H1 (cell line): Measurements from ENCODE around the gene CNOT6. TPM values are rescaled to one million over a fixed set of nuclear protein-coding genes. Genes with fewer than 3 reads are reported as not detected.

ENCODE experiments used
- CTCF ChIA-PET: fragments of 300-600 bp; sonication (Branson Sonifier 250); formaldehyde crosslinking; loops from one replicate; lab custom pipeline; 2021; ENCODE audit not compliant: partially characterized antibody; lab: Charles Lee
- POLR2A ChIA-PET: fragments of 300-600 bp; sonication (Branson Sonifier 250); formaldehyde crosslinking; loops from one replicate; lab custom pipeline; 2021; ENCODE audit warnings: inconsistent platforms; ENCODE audit not compliant: partially characterized antibody; lab: Charles Lee
- DNase-seq, 2 experiments: peaks; one replicate each; pipeline versions ENCODE4 v3.0.0 to v3.0.0-alpha.2; 2010 to 2022; ENCODE audit warnings: low spot score in 2 of 2, low read depth in 1 of 2, mixed read lengths in 1 of 2
- FAIRE-seq: peaks from 2 replicates; lab custom pipeline; 2011; peaks lifted over from hg19 to GRCh38; lab: Jason Lieb, UNC
- H2AFZ ChIP-seq: 2 replicates; pipeline ENCODE4 v1.8.1; 2012; ENCODE audit warnings: low read length, inconsistent platforms
- H2AK5ac ChIP-seq: 2 replicates; pipeline ENCODE4 v1.6.1; 2013; ENCODE audit warnings: low read depth, low read length
- H2BK120ac ChIP-seq: replicated peaks from 2 replicates; pipeline ENCODE3; 2013; ENCODE audit warnings: low read depth, low read length, inconsistent platforms
- H2BK12ac ChIP-seq: 2 replicates; pipeline ENCODE4 v1.6.1; 2013; ENCODE audit warnings: low read depth, low read length
- H2BK15ac ChIP-seq: 2 replicates; pipeline ENCODE4 v1.6.1; 2013; ENCODE audit warnings: low read length
- H2BK20ac ChIP-seq: 2 replicates; pipeline ENCODE4 v1.6.1; 2013; ENCODE audit warnings: low read length
- H2BK5ac ChIP-seq: 2 replicates; pipeline ENCODE4 v1.6.1; 2013; ENCODE audit warnings: low read depth, low read length
- H3K14ac ChIP-seq: 2 replicates; pipeline ENCODE4 v1.6.1; 2013; ENCODE audit warnings: inconsistent platforms; ENCODE audit not compliant: insufficient read length
- H3K18ac ChIP-seq: 2 replicates; pipeline ENCODE4 v1.6.1; 2013; ENCODE audit warnings: low read length; ENCODE audit errors: extremely low read depth
- H3K23ac ChIP-seq: 2 replicates; pipeline ENCODE4 v1.6.1; 2013; ENCODE audit warnings: inconsistent platforms; ENCODE audit not compliant: insufficient read length
- H3K23me2 ChIP-seq: 2 replicates; pipeline ENCODE4 v1.6.1; 2013; ENCODE audit warnings: low read depth, low read length
- H3K27ac ChIP-seq: 2 replicates; pipeline ENCODE4 v1.6.1; 2011; ENCODE audit warnings: low read depth, low read length, inconsistent platforms
- H3K27me3 ChIP-seq, 4 experiments: replicated peaks in 1 of 4; 1 replicate in 1 of 4; 2 replicates in 3 of 4; pipeline versions ENCODE4 v1.6.1 to v1.8.1; 2011 to 2013; ENCODE audit warnings: low read length in 3 of 4, mild to moderate bottlenecking in 3 of 4, inconsistent platforms in 2 of 4, mixed read lengths in 2 of 4, moderate library complexity in 1 of 4; ENCODE audit not compliant: control insufficient read depth in 3 of 4, insufficient read depth in 3 of 4; ENCODE audit errors: extremely low read depth in 1 of 4
- H3K36me3 ChIP-seq, 4 experiments: 2 replicates each; pipeline versions ENCODE4 v1.6.1 to v1.8.1; 2011 to 2013; ENCODE audit warnings: mild to moderate bottlenecking in 4 of 4, low read length in 3 of 4, moderate library complexity in 2 of 4, control low read depth in 1 of 4, inconsistent platforms in 1 of 4; ENCODE audit not compliant: insufficient read depth in 4 of 4, control insufficient read depth in 2 of 4
- H3K4ac ChIP-seq: replicated peaks from 2 replicates; pipeline ENCODE3; 2013; ENCODE audit warnings: low read length, low read depth, mixed read lengths, inconsistent platforms; ENCODE audit not compliant: insufficient read length
- H3K4me1 ChIP-seq, 4 experiments: replicated peaks in 1 of 4; 1 replicate in 1 of 4; 2 replicates in 3 of 4; pipeline versions ENCODE4 v1.6.1 to v1.8.1; 2011 to 2013; ENCODE audit warnings: low read length in 3 of 4, inconsistent platforms in 2 of 4, mixed read lengths in 1 of 4; ENCODE audit not compliant: insufficient read depth in 4 of 4, control insufficient read depth in 3 of 4
- H3K4me2 ChIP-seq, 2 experiments: 2 replicates each; pipeline versions ENCODE4 v1.6.1 to v1.8.1; 2011 to 2013; ENCODE audit warnings: low read depth in 2 of 2, low read length in 2 of 2, control low read depth in 1 of 2, inconsistent platforms in 1 of 2, mild to moderate bottlenecking in 1 of 2; ENCODE audit not compliant: insufficient read depth in 1 of 2
- H3K4me3 ChIP-seq, 4 experiments: fragments of 200-600, 300-600 bp in 1 of 4; sonication (generic), shearing (Covaris generic), sonication (Bioruptor Twin) in 1 of 4; 2 replicates each; pipeline versions ENCODE4 v1.5.1 to v1.8.1; 2011 to 2016; ENCODE audit warnings: low read length in 4 of 4, low read depth in 3 of 4, control low read depth in 2 of 4, inconsistent platforms in 2 of 4, mild to moderate bottlenecking in 2 of 4, mixed read lengths in 1 of 4, moderate library complexity in 1 of 4; ENCODE audit not compliant: insufficient read depth in 2 of 4; ENCODE audit errors: extremely low read depth in 1 of 4
- H3K56ac ChIP-seq: replicated peaks from 2 replicates; pipeline ENCODE3; 2013; ENCODE audit warnings: low read depth, mild to moderate bottlenecking, mixed read lengths, low read length, inconsistent platforms; ENCODE audit not compliant: insufficient read length
- H3K79me1 ChIP-seq: 2 replicates; pipeline ENCODE4 v1.6.1; 2013; ENCODE audit warnings: low read depth, low read length, control low read depth
- H3K79me2 ChIP-seq, 2 experiments: 2 replicates each; pipeline versions ENCODE4 v1.6.1 to v1.8.1; 2012 to 2013; ENCODE audit warnings: low read length in 2 of 2, mild to moderate bottlenecking in 2 of 2, inconsistent platforms in 1 of 2; ENCODE audit not compliant: insufficient read depth in 2 of 2, control insufficient read depth in 1 of 2
- H3K9ac ChIP-seq, 4 experiments: replicated peaks in 1 of 4; 1 replicate in 1 of 4; 2 replicates in 3 of 4; pipeline versions ENCODE4 v1.6.1 to v1.8.1; 2011 to 2013; ENCODE audit warnings: low read depth in 3 of 4, low read length in 3 of 4, control low read depth in 2 of 4, mild to moderate bottlenecking in 2 of 4, moderate library complexity in 2 of 4, inconsistent platforms in 1 of 4; ENCODE audit errors: extremely low read depth in 1 of 4
- H3K9me3 ChIP-seq, 2 experiments: 2 replicates each; pipeline versions ENCODE4 v1.6.1 to v1.8.1; 2012 to 2013; ENCODE audit warnings: mild to moderate bottlenecking in 2 of 2, moderate library complexity in 2 of 2, control low read depth in 1 of 2, inconsistent platforms in 1 of 2, low read depth in 1 of 2, low read length in 1 of 2, mixed read lengths in 1 of 2; ENCODE audit not compliant: insufficient read depth in 2 of 2
- H4K20me1 ChIP-seq, 2 experiments: replicated peaks in 1 of 2; 2 replicates each; pipeline versions ENCODE3 to v1.8.1; 2011 to 2013; ENCODE audit warnings: inconsistent platforms in 2 of 2, low read length in 2 of 2, mild to moderate bottlenecking in 1 of 2; ENCODE audit not compliant: insufficient read depth in 2 of 2, control insufficient read depth in 1 of 2
- H4K5ac ChIP-seq: 2 replicates; pipeline ENCODE4 v1.6.1; 2013; ENCODE audit warnings: low read length, low read depth, mixed read lengths, inconsistent platforms; ENCODE audit not compliant: insufficient read length
- H4K8ac ChIP-seq: 2 replicates; pipeline ENCODE4 v1.8.0; 2013; ENCODE audit warnings: mild to moderate bottlenecking, moderate library complexity, low read length, inconsistent platforms; ENCODE audit not compliant: insufficient read depth; ENCODE audit errors: extremely low read depth
- H4K91ac ChIP-seq: replicated peaks from 2 replicates; pipeline ENCODE3; 2013; ENCODE audit warnings: low read length, mixed read lengths, inconsistent platforms; ENCODE audit not compliant: insufficient read length
- CBX5 ChIP-seq: fragments of 300-800, 300-1000 bp; sonication (generic); IDR thresholded peaks from 2 replicates; pipeline ENCODE4 v1.7.1; 2016; ENCODE audit warnings: antibody characterized with exemption, low read length, low read depth
- CREB1 ChIP-seq: IDR thresholded peaks from 2 replicates; pipeline ENCODE4 v1.6.1; 2012; ENCODE audit warnings: inconsistent platforms
- CTBP2 ChIP-seq: IDR thresholded peaks from 2 replicates; pipeline ENCODE4 v1.7.0; 2011; ENCODE audit warnings: borderline replicate concordance, mild to moderate bottlenecking, moderate library complexity, mixed read lengths, low read length; ENCODE audit not compliant: insufficient read depth, insufficient read length
- CTCF ChIP-seq, 3 experiments: IDR thresholded peaks; 1 replicate in 2 of 3; 2 replicates in 1 of 3; pipeline versions ENCODE4 v1.5.1 to v1.6.1; 2011; ENCODE audit warnings: low read length in 3 of 3, mild to moderate bottlenecking in 3 of 3, inconsistent platforms in 2 of 3, low read depth in 1 of 3, moderate library complexity in 1 of 3; ENCODE audit not compliant: insufficient read depth in 1 of 3; ENCODE audit errors: control extremely low read depth in 1 of 3
- EZH2 ChIP-seq: fragments of 200-600 bp; sonication (generic); IDR thresholded peaks from 2 replicates; pipeline ENCODE4 v1.7.1; 2012; ENCODE audit warnings: low read depth, mild to moderate bottlenecking, moderate library complexity, low read length, inconsistent platforms; ENCODE audit not compliant: severe bottlenecking
- GABPA ChIP-seq: IDR thresholded peaks from 2 replicates; pipeline ENCODE4 v1.6.1; 2011; ENCODE audit warnings: mild to moderate bottlenecking, low read length, moderate library complexity, borderline replicate concordance; ENCODE audit not compliant: insufficient read depth
- KDM1A ChIP-seq: fragments of 200-600, 300-600 bp; sonication (generic); IDR thresholded peaks from 2 replicates; pipeline ENCODE4 v1.7.1; 2016; ENCODE audit warnings: mild to moderate bottlenecking, low read length, borderline replicate concordance
- KDM5A ChIP-seq: fragments of 200-600 bp; IDR thresholded peaks from 2 replicates; pipeline ENCODE4 v1.7.1; 2012; ENCODE audit warnings: mild to moderate bottlenecking, low read length, inconsistent platforms, mixed read lengths
- PHF8 ChIP-seq: fragments of 200-600 bp; sonication (generic); conservative IDR thresholded peaks from 2 replicates; pipeline ENCODE4 v1.7.1; 2012; ENCODE audit warnings: low read depth, mild to moderate bottlenecking, inconsistent platforms, low read length, moderate library complexity
- SP1 ChIP-seq: IDR thresholded peaks from 2 replicates; pipeline ENCODE4 v1.6.1; 2011; ENCODE audit warnings: low read depth, low read length
- SP2 ChIP-seq: IDR thresholded peaks from 2 replicates; pipeline ENCODE4 v1.6.1; 2012; ENCODE audit warnings: mild to moderate bottlenecking, low read length, inconsistent platforms
- SP4 ChIP-seq: IDR thresholded peaks from 2 replicates; pipeline ENCODE4 v1.6.1; 2012; ENCODE audit warnings: low read length, inconsistent platforms
- SRF ChIP-seq: IDR thresholded peaks from 2 replicates; pipeline ENCODE4 v1.6.1; 2011; ENCODE audit warnings: mild to moderate bottlenecking, low read depth, low read length, moderate library complexity
- WGBS, 2 experiments: shearing (Covaris generic) in 1 of 2; methylation state at CpG; one replicate each; pipeline versions ENCODE4 v1.1.6 to v1.1.7; 2013 to 2015; ENCODE audit warnings: low lambda C conversion rate in 2 of 2, mixed read lengths in 2 of 2, inconsistent platforms in 1 of 2, low coverage in 1 of 2, missing lambda C conversion rate in 1 of 2; ENCODE audit not compliant: insufficient replicate concordance in 2 of 2, insufficient coverage in 1 of 2, insufficient read length in 1 of 2; ENCODE audit errors: extremely low coverage in 1 of 2, missing lambda C conversion rate in 1 of 2; 5-methylcytosine and 5-hydroxymethylcytosine counted together
- polyA plus RNA-seq, 7 experiments: library from polyadenylated mRNA; depleted of rRNA in 3 of 7; stranded (reverse) in 5 of 7; unstranded in 2 of 7; fragments of >200 nt in 5 of 7; fragments of 200-250 nt in 2 of 7; gene quantifications; 1 replicate in 5 of 7; 2 replicates in 1 of 7; 4 replicates in 1 of 7; pipeline versions ENCODE4 v1.2.1 to v1.2.3, GENCODE V29; 2011 to 2013; ENCODE audit warnings: missing spikeins in 2 of 7, mixed read lengths in 2 of 7
- total RNA-seq: library from RNA; stranded (reverse); fragmentation: NEBNext Ultra II Directional; extraction: Animal tissue kit (Norgen Biotek cat#: 25700); gene quantifications from 2 replicates; pipeline ENCODE4 v1.2.1, GENCODE V29; 2021

CNOT6 gene
- total and polyA plus RNA-seq, 2 of the 8 experiments (the other 6 are each of a cell fraction or from before 2014, with no cell fraction given), result 10.7 to 45.4 TPM

GRCh38 chr5:180599590-180599914 lies 105.4 kb downstream of the CNOT6 start:
- H3K14ac ChIP-seq, result no peak overlapping the region
- no peak overlapping the region for H2BK12ac ChIP-seq
- H3K4me2 ChIP-seq, result no peak overlapping the region
- H3K79me2 ChIP-seq, result no peaks in the 10 kb centered on the region
- no peak overlapping the region for H2BK20ac ChIP-seq
- H2BK15ac ChIP-seq, result no peak overlapping the region
- no peak overlapping the region for H3K56ac ChIP-seq
- no peak overlapping the region for H4K5ac ChIP-seq
- no peaks in the 10 kb centered on the region for H3K36me3 ChIP-seq
- ChIA-PET POLR2A (no interaction called here), CTCF (interaction anchor here (2.0 kb wide), 1 partner anchor 12 kb away, joined by 6 read pairs; no protein-coding TSS in a partner anchor)
- no peak overlapping the region for H3K27ac ChIP-seq
- H3K18ac ChIP-seq, result no peak overlapping the region
- H2AFZ ChIP-seq, result no peak overlapping the region
- H2AK5ac ChIP-seq, result no peak overlapping the region
- H4K91ac ChIP-seq, result no peak overlapping the region
- peaks cover 0 to 1% (median 0%) of the 10 kb centered on the region in 4 experiments; a peak in 1 of 7 replicates for H3K27me3 ChIP-seq
- H3K23ac ChIP-seq, result no peak overlapping the region
- DNase-seq, result no peak
- FAIRE-seq, result no peak
- no peaks in the 10 kb centered on the region for H3K9me3 ChIP-seq
- no peak overlapping the region for H4K8ac ChIP-seq
- H4K20me1 ChIP-seq, result peaks cover 0 to 2% of the 10 kb centered on the region in 2 experiments
- H3K4me3 ChIP-seq, result no peak overlapping the region
- no peaks in the 10 kb centered on the region for H3K79me1 ChIP-seq
- H3K4me1 ChIP-seq, result no peaks in the 10 kb centered on the region; a peak in 1 of 7 replicates
- H3K9ac ChIP-seq, result no peak overlapping the region
- no peak overlapping the region for H3K4ac ChIP-seq
- no peak overlapping the region for H2BK120ac ChIP-seq
- WGBS, 2 experiments, result 96% methylated on average over 4 of the region's 6 CpGs; no CpG with 5 or more reads in 1 of the 2 experiments
- H2BK5ac ChIP-seq, result no peak overlapping the region
- H3K23me2 ChIP-seq, result peaks cover 6% of the 10 kb centered on the region; the same call in 1 of the 2 replicates
- TF ChIP-seq KDM5A, result no peak
- no peak for TF ChIP-seq EZH2
- TF ChIP-seq CREB1, result no peak
- TF ChIP-seq CTCF (IDR thresholded peaks at IDR 0.05; ENCODE audit: control extremely low read depth in 1 of 3, insufficient read depth in 1 of 3, low read depth in 1 of 3, low read length in 3 of 3), result no peak
- no peak for TF ChIP-seq CTBP2
- no peak for TF ChIP-seq KDM1A
- no peak for TF ChIP-seq PHF8
- no peak for TF ChIP-seq GABPA
- no peak for TF ChIP-seq CBX5
- TF ChIP-seq SP1, result no peak
- TF ChIP-seq SP4, result no peak
- TF ChIP-seq SRF, result no peak
- TF ChIP-seq SP2, result no peak
